PFSK-1 (cell line): Measurements from ENCODE around the gene KIF1B.

Experiments
- FOXP2 ChIP-seq: optimal IDR thresholded peaks from 2 replicates; pipeline ENCODE3; 2011; ENCODE audit warnings: borderline replicate concordance, control low read depth, inconsistent platforms; ENCODE audit not compliant: insufficient read depth; ENCODE audit errors: extremely low read length, extremely low read depth
- SIN3A ChIP-seq: IDR thresholded peaks from 2 replicates; pipeline ENCODE4 v1.6.1; 2012; ENCODE audit warnings: mild to moderate bottlenecking, low read length, moderate library complexity, borderline replicate concordance; ENCODE audit not compliant: insufficient read depth
- TF ChIP-seq, protein P1 (sequence below), 2 experiments: IDR thresholded peaks; 2 replicates each; pipeline versions ENCODE4 v1.6.1 to v1.8.0; 2011 to 2012; ENCODE audit warnings: low read depth in 2 of 2, low read length in 2 of 2, control low read depth in 1 of 2, inconsistent platforms in 1 of 2, mild to moderate bottlenecking in 1 of 2, moderate library complexity in 1 of 2; ENCODE audit not compliant: insufficient read depth in 1 of 2

DNA sequence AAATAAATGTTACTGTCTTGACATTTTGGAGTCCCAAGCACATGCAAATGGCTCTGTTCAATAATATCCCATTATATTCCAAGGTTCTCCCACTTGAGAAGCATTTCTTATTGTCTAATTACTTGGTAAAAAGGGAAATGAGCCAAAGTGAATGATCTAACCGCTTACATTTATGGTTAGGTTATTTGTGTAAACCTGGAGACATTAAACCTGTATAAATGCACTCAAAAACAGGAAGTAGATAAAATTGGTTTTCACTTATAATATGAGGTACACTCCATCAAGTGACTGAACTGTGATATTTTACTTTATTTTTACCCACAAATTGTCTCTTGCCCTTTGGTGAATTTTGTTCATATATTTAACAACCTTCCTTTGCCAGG is 26.8 kb downstream of the KIF1B start:
- TF ChIP-seq, protein P1, sequence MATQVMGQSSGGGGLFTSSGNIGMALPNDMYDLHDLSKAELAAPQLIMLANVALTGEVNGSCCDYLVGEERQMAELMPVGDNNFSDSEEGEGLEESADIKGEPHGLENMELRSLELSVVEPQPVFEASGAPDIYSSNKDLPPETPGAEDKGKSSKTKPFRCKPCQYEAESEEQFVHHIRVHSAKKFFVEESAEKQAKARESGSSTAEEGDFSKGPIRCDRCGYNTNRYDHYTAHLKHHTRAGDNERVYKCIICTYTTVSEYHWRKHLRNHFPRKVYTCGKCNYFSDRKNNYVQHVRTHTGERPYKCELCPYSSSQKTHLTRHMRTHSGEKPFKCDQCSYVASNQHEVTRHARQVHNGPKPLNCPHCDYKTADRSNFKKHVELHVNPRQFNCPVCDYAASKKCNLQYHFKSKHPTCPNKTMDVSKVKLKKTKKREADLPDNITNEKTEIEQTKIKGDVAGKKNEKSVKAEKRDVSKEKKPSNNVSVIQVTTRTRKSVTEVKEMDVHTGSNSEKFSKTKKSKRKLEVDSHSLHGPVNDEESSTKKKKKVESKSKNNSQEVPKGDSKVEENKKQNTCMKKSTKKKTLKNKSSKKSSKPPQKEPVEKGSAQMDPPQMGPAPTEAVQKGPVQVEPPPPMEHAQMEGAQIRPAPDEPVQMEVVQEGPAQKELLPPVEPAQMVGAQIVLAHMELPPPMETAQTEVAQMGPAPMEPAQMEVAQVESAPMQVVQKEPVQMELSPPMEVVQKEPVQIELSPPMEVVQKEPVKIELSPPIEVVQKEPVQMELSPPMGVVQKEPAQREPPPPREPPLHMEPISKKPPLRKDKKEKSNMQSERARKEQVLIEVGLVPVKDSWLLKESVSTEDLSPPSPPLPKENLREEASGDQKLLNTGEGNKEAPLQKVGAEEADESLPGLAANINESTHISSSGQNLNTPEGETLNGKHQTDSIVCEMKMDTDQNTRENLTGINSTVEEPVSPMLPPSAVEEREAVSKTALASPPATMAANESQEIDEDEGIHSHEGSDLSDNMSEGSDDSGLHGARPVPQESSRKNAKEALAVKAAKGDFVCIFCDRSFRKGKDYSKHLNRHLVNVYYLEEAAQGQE (IDR thresholded peaks at IDR 0.05; ENCODE audit: insufficient read depth in 1 of 2, low read depth in 2 of 2, low read length in 2 of 2): no peak
- no peak for TF ChIP-seq FOXP2
- no peak for TF ChIP-seq SIN3A
